SK-N-SH treated with all-trans-retinoic acid at 6 μM for 48 hours (cell line): ENCODE measurements around the gene PTBP3.

Experiments
- ATAC-seq: fragments of 200-7000 bp; cut with Tn5 transposase; 3 replicates; pipeline ENCODE4 v1.9.1; 2020; ENCODE audit warnings: mild to moderate bottlenecking, moderate library complexity
- ARNTL ChIP-seq: fragments of 450-650 bp; formaldehyde crosslinking; IDR thresholded peaks from 2 replicates; pipeline ENCODE4 v1.5.0; 2020; ENCODE audit warnings: low read depth, mild to moderate bottlenecking, moderate library complexity, borderline replicate concordance
- BACH2 ChIP-seq: fragments of 250-450 bp; sonication (Bioruptor Pico); IDR thresholded peaks from 2 replicates; pipeline ENCODE4 v1.9.0; 2021; ENCODE audit warnings: mild to moderate bottlenecking, borderline replicate concordance
- CREB5 ChIP-seq: fragments of 250-450 bp; sonication (Bioruptor Pico); IDR thresholded peaks from 2 replicates; pipeline ENCODE4 v1.5.1; 2020; ENCODE audit warnings: low read depth, mild to moderate bottlenecking, moderate library complexity
- CSRNP3 ChIP-seq: fragments of 250-450 bp; sonication (Bioruptor Pico); IDR thresholded peaks from 2 replicates; pipeline ENCODE4 v1.5.1; 2021; ENCODE audit warnings: mild to moderate bottlenecking, moderate library complexity
- ESRRG ChIP-seq: fragments of 250-450 bp; sonication (Bioruptor Pico); IDR thresholded peaks from 2 replicates; pipeline ENCODE4 v1.6.1; 2021; ENCODE audit warnings: mild to moderate bottlenecking
- GLIS3 ChIP-seq: fragments of 250-450 bp; sonication (Bioruptor Pico); IDR thresholded peaks from 2 replicates; pipeline ENCODE4 v1.5.0; 2020; ENCODE audit warnings: mild to moderate bottlenecking, moderate library complexity
- ISL1 ChIP-seq: fragments of 250-450 bp; sonication (Bioruptor Pico); IDR thresholded peaks from 2 replicates; pipeline ENCODE4 v2.1.2; 2022; ENCODE audit warnings: mild to moderate bottlenecking, moderate library complexity
- OSR1 ChIP-seq: fragments of 250-450 bp; sonication (Bioruptor Pico); IDR thresholded peaks from 2 replicates; pipeline ENCODE4 v1.8.0; 2022; ENCODE audit warnings: moderate library complexity, mild to moderate bottlenecking, inconsistent platforms
- PATZ1 ChIP-seq: fragments of 250-450 bp; sonication (Bioruptor Pico); IDR thresholded peaks from 2 replicates; pipeline ENCODE4 v1.8.0; 2020; ENCODE audit warnings: mild to moderate bottlenecking, moderate library complexity, borderline replicate concordance
- POU6F1 ChIP-seq: fragments of 250-450 bp; sonication (Bioruptor Pico); IDR thresholded peaks from 2 replicates; pipeline ENCODE4 v1.8.0; 2021; ENCODE audit warnings: low read depth, mild to moderate bottlenecking, moderate library complexity, borderline replicate concordance
- PPARA ChIP-seq: fragments of 250-450 bp; sonication (Bioruptor Pico); IDR thresholded peaks from 2 replicates; pipeline ENCODE4 v1.5.0; 2020; ENCODE audit warnings: mild to moderate bottlenecking, borderline replicate concordance
- RARB ChIP-seq: fragments of 250-450 bp; sonication (Bioruptor Pico); IDR thresholded peaks from 2 replicates; pipeline ENCODE4 v1.8.0; 2021; ENCODE audit warnings: mild to moderate bottlenecking, moderate library complexity
- SNAI2 ChIP-seq: fragments of 250-450 bp; sonication (Bioruptor Pico); IDR thresholded peaks from 2 replicates; pipeline ENCODE4 v1.5.0; 2020; ENCODE audit warnings: mild to moderate bottlenecking, moderate library complexity
- TCF4 ChIP-seq: fragments of 250-450 bp; sonication (Bioruptor Pico); IDR thresholded peaks from 2 replicates; pipeline ENCODE4 v1.8.0; 2021; ENCODE audit warnings: mild to moderate bottlenecking, moderate library complexity, borderline replicate concordance
- TSHZ2 ChIP-seq: fragments of 250-450 bp; sonication (Bioruptor Pico); IDR thresholded peaks from 2 replicates; pipeline ENCODE4 v1.5.0; 2020; ENCODE audit warnings: mild to moderate bottlenecking, moderate library complexity
- ZC3H10 ChIP-seq: fragments of 250-450 bp; sonication (Bioruptor Pico); IDR thresholded peaks from 2 replicates; pipeline ENCODE4 v1.5.1; 2021; ENCODE audit warnings: mild to moderate bottlenecking, moderate library complexity
- ZFP3 ChIP-seq: fragments of 250-450 bp; sonication (Bioruptor Pico); IDR thresholded peaks from 2 replicates; pipeline ENCODE4 v1.5.0; 2020; ENCODE audit warnings: mild to moderate bottlenecking, moderate library complexity
- ZFP30 ChIP-seq: fragments of 450-650 bp; formaldehyde crosslinking; IDR thresholded peaks from 2 replicates; pipeline ENCODE4 v1.5.0; 2022; ENCODE audit warnings: mild to moderate bottlenecking, moderate library complexity
- ZNF565 ChIP-seq: fragments of 450-650 bp; formaldehyde crosslinking; conservative IDR thresholded peaks from 2 replicates; pipeline ENCODE4 v1.5.0; 2020; ENCODE audit warnings: low read depth, mild to moderate bottlenecking, moderate library complexity
- ZNF70 ChIP-seq: fragments of 450-650 bp; formaldehyde crosslinking; IDR thresholded peaks from 2 replicates; pipeline ENCODE4 v1.5.0; 2020; ENCODE audit warnings: mild to moderate bottlenecking, moderate library complexity
- ZNF8 ChIP-seq: fragments of 450-650 bp; formaldehyde crosslinking; IDR thresholded peaks from 2 replicates; pipeline ENCODE4 v1.5.0; 2020; ENCODE audit warnings: mild to moderate bottlenecking, moderate library complexity

PTBP3 gene

GRCh38 chr9:112333639-112334431 is 416 bp upstream of the PTBP3 start:
- peak; percentile 73; the same call in 2 of the 3 replicates for ATAC-seq
- TF ChIP-seq SNAI2 (CRISPR knock-in tag), result 0 out of 2 replicates have a peak, but pooled peaks have one; percentile 79
- no peak for TF ChIP-seq ESRRG (CRISPR knock-in tag)

GRCh38 chr9:112332674-112332976 is 794 bp downstream of the PTBP3 start:
- TF ChIP-seq ARNTL (CRISPR knock-in tag), result no peak
- TF ChIP-seq CSRNP3 (CRISPR knock-in tag), result no peak
- no peak for TF ChIP-seq TSHZ2 (CRISPR knock-in tag)
- TF ChIP-seq ZNF70 (CRISPR knock-in tag), result no peak
- TF ChIP-seq ZNF8 (CRISPR knock-in tag), result no peak
- no peak for TF ChIP-seq GLIS3 (CRISPR knock-in tag)
- no peak for TF ChIP-seq RARB (CRISPR knock-in tag)
- TF ChIP-seq CREB5 (CRISPR knock-in tag), result no peak
- no peak for TF ChIP-seq POU6F1 (CRISPR knock-in tag)
- no peak for TF ChIP-seq BACH2 (CRISPR knock-in tag)
- no peak for TF ChIP-seq ZC3H10
- TF ChIP-seq ZFP3 (CRISPR knock-in tag), result no peak
- no peak for TF ChIP-seq SNAI2 (CRISPR knock-in tag)
- no peak for TF ChIP-seq ISL1 (CRISPR knock-in tag)
- no peak for TF ChIP-seq ZNF565
- no peak for TF ChIP-seq ZFP30 (CRISPR knock-in tag)
- no peak for TF ChIP-seq TCF4 (CRISPR knock-in tag)
- TF ChIP-seq ESRRG (CRISPR knock-in tag), result no peak
- no peak for TF ChIP-seq PATZ1 (CRISPR knock-in tag)
- no peak for ATAC-seq

- no peak for ATAC-seq
- TF ChIP-seq ESRRG (CRISPR knock-in tag) (no peak), RARB (CRISPR knock-in tag) (no peak), OSR1 (CRISPR knock-in tag) (no peak), ZFP30 (CRISPR knock-in tag) (no peak), GLIS3 (CRISPR knock-in tag) (no peak)
Observed at GRCh38 chr9:112332214-112332613, 1.2 kb downstream of the PTBP3 start.

GRCh38 chr9:112331674-112331952 is 1.8 kb downstream of the PTBP3 start:
- no peak for ATAC-seq
- TF ChIP-seq RARB (CRISPR knock-in tag) (no peak), ZFP3 (CRISPR knock-in tag) (no peak), ZFP30 (CRISPR knock-in tag) (no peak), PPARA (CRISPR knock-in tag) (no peak), TCF4 (CRISPR knock-in tag) (no peak)
